Erythroblast (primary cell): Measurements from ENCODE around the gene IPO11.

Experiments
- GATA1 ChIP-seq: IDR thresholded peaks from 2 replicates; pipeline ENCODE4 v1.6.1; 2011; ENCODE audit warnings: low read depth, mild to moderate bottlenecking, control low read depth, low read length, moderate library complexity
- POLR2A ChIP-seq: IDR thresholded peaks from 2 replicates; pipeline ENCODE4 v1.6.1; 2011; ENCODE audit warnings: mild to moderate bottlenecking, low read length

GRCh38 chr5:62578540-62578939, 166.0 kb downstream of the IPO11 start, which contains the start of gene LRRC70:
- TF ChIP-seq POLR2A: no peak
- TF ChIP-seq GATA1: no peak
